H9 (cell line): ENCODE results near the gene TECTA. TPM values are rescaled to one million over a fixed set of nuclear protein-coding genes. Genes with fewer than 3 reads are reported as not detected.

ENCODE experiments used
- DNase-seq: peaks from one replicate; pipeline ENCODE4 v3.0.0-alpha.2; 2017
- H2AFZ ChIP-seq: one replicate; pipeline ENCODE4 v1.6.1; 2013; ENCODE audit warnings: mild to moderate bottlenecking, low read length, control low read depth, moderate library complexity
- H2AK5ac ChIP-seq: 2 replicates; pipeline ENCODE4 v1.6.1; 2013; ENCODE audit warnings: low read length, control low read depth, mixed read lengths; ENCODE audit not compliant: insufficient read length
- H2BK120ac ChIP-seq: one replicate; pipeline ENCODE4 v1.6.1; 2013; ENCODE audit warnings: low read depth, mild to moderate bottlenecking, low read length, control low read depth, inconsistent platforms; ENCODE audit not compliant: poor library complexity, severe bottlenecking
- H2BK12ac ChIP-seq: 2 replicates; pipeline ENCODE4 v1.6.1; 2013; ENCODE audit warnings: low read length, control low read depth, mixed read lengths, low read depth; ENCODE audit not compliant: insufficient read length
- H2BK15ac ChIP-seq: 2 replicates; pipeline ENCODE4 v1.6.1; 2013; ENCODE audit warnings: low read depth, low read length, control low read depth
- H2BK20ac ChIP-seq: one replicate; pipeline ENCODE4 v1.6.1; 2013; ENCODE audit warnings: low read depth, mild to moderate bottlenecking, low read length, control low read depth, inconsistent platforms; ENCODE audit not compliant: poor library complexity, severe bottlenecking
- H2BK5ac ChIP-seq: 2 replicates; pipeline ENCODE4 v1.6.1; 2013; ENCODE audit warnings: low read length, control low read depth, mixed read lengths; ENCODE audit not compliant: insufficient read length
- H3K14ac ChIP-seq: 2 replicates; pipeline ENCODE4 v1.6.1; 2013; ENCODE audit warnings: low read length, control low read depth; ENCODE audit not compliant: insufficient read depth
- H3K18ac ChIP-seq: 2 replicates; pipeline ENCODE4 v1.6.1; 2013; ENCODE audit warnings: low read depth, mild to moderate bottlenecking, mixed read lengths, low read length, control low read depth; ENCODE audit not compliant: insufficient read length
- H3K23ac ChIP-seq: 2 replicates; pipeline ENCODE4 v1.6.1; 2013; ENCODE audit warnings: low read length, control low read depth, mixed read lengths, low read depth; ENCODE audit not compliant: insufficient read length
- H3K23me2 ChIP-seq: 2 replicates; pipeline ENCODE4 v1.6.1; 2013; ENCODE audit warnings: low read depth, mild to moderate bottlenecking, mixed read lengths, low read length, control low read depth; ENCODE audit not compliant: insufficient read length, poor library complexity, severe bottlenecking
- H3K27ac ChIP-seq: 2 replicates; pipeline ENCODE4 v1.5.1; 2013; ENCODE audit warnings: low read length, control low read depth, mixed read lengths, low read depth; ENCODE audit not compliant: insufficient read length
- H3K27me3 ChIP-seq: 2 replicates; pipeline ENCODE4 v1.6.1; 2013; ENCODE audit warnings: low read length, control low read depth, inconsistent platforms; ENCODE audit not compliant: insufficient read depth
- H3K4ac ChIP-seq: 2 replicates; pipeline ENCODE4 v1.6.1; 2013; ENCODE audit warnings: low read depth, mild to moderate bottlenecking, control low read depth, inconsistent platforms, low read length, moderate library complexity
- H3K4me1 ChIP-seq: 2 replicates; pipeline ENCODE4 v1.6.1; 2013; ENCODE audit warnings: low read length, control low read depth, inconsistent platforms; ENCODE audit not compliant: insufficient read depth
- H3K4me2 ChIP-seq: 2 replicates; pipeline ENCODE4 v1.6.1; 2013; ENCODE audit warnings: low read length, control low read depth, mixed read lengths; ENCODE audit not compliant: insufficient read length, insufficient read depth
- H3K56ac ChIP-seq: 2 replicates; pipeline ENCODE4 v1.6.1; 2013; ENCODE audit warnings: low read depth, mild to moderate bottlenecking, mixed read lengths, low read length, control low read depth; ENCODE audit not compliant: insufficient read length
- H3K79me1 ChIP-seq: 2 replicates; pipeline ENCODE4 v1.6.1; 2013; ENCODE audit warnings: low read depth, mild to moderate bottlenecking, moderate library complexity, low read length, control low read depth, inconsistent platforms; ENCODE audit not compliant: insufficient read depth, poor library complexity, severe bottlenecking
- H3K79me2 ChIP-seq: 2 replicates; pipeline ENCODE4 v1.6.1; 2013; ENCODE audit warnings: low read length, control low read depth, inconsistent platforms; ENCODE audit not compliant: insufficient read depth
- H3K9ac ChIP-seq: 2 replicates; pipeline ENCODE4 v1.6.1; 2013; ENCODE audit warnings: low read length, control low read depth, mixed read lengths; ENCODE audit not compliant: insufficient read length; ENCODE audit errors: extremely low read depth
- H3K9me3 ChIP-seq: one replicate; pipeline ENCODE4 v1.6.1; 2013; ENCODE audit warnings: low read depth, low read length, inconsistent platforms; ENCODE audit not compliant: control insufficient read depth
- H3T11ph ChIP-seq: one replicate; pipeline ENCODE4 v1.6.1; 2013; ENCODE audit warnings: mild to moderate bottlenecking, low read length, control low read depth, inconsistent platforms
- H4K20me1 ChIP-seq: one replicate; pipeline ENCODE4 v1.6.1; 2013; ENCODE audit not compliant: control insufficient read depth, insufficient read length, insufficient read depth
- H4K5ac ChIP-seq: 2 replicates; pipeline ENCODE4 v1.6.1; 2013; ENCODE audit warnings: low read depth, mild to moderate bottlenecking, mixed read lengths, low read length, control low read depth; ENCODE audit not compliant: insufficient read length
- H4K8ac ChIP-seq: replicated peaks from 2 replicates; pipeline ENCODE4 v1.6.1; 2013; ENCODE audit warnings: low read length, control low read depth, mixed read lengths, low read depth; ENCODE audit not compliant: insufficient read length
- H4K91ac ChIP-seq: 2 replicates; pipeline ENCODE4 v1.6.1; 2013; ENCODE audit warnings: low read depth, mild to moderate bottlenecking, moderate library complexity, mixed read lengths, low read length, control low read depth; ENCODE audit not compliant: insufficient read length
- H3K27ac Mint-ChIP-seq, 3 experiments: 2 replicates in 2 of 3; 3 replicates in 1 of 3; pipeline ENCODE4 v1.8.0; 2020 to 2021; ENCODE audit warnings: mixed read lengths in 3 of 3, mild to moderate bottlenecking in 1 of 3, moderate library complexity in 1 of 3
- H3K27me3 Mint-ChIP-seq: 2 replicates; pipeline ENCODE4 v1.8.0; 2021; ENCODE audit warnings: low read depth, mild to moderate bottlenecking, moderate library complexity, mixed read lengths
- H3K36me3 Mint-ChIP-seq, 3 experiments: 2 replicates in 2 of 3; 3 replicates in 1 of 3; pipeline ENCODE4 v1.8.0; 2020 to 2021; ENCODE audit warnings: low read depth in 3 of 3, mixed read lengths in 3 of 3; ENCODE audit not compliant: insufficient read depth in 1 of 3
- H3K4me1 Mint-ChIP-seq, 2 experiments: 2 replicates each; pipeline ENCODE4 v1.8.0; 2020; ENCODE audit warnings: mixed read lengths in 2 of 2
- H3K4me3 Mint-ChIP-seq, 2 experiments: 2 replicates in 1 of 2; 3 replicates in 1 of 2; pipeline ENCODE4 v1.8.0; 2020 to 2021; ENCODE audit warnings: mild to moderate bottlenecking in 2 of 2, mixed read lengths in 2 of 2, moderate library complexity in 1 of 2
- H3K9me3 Mint-ChIP-seq, 2 experiments: 2 replicates in 1 of 2; 3 replicates in 1 of 2; pipeline ENCODE4 v1.8.0; 2020; ENCODE audit warnings: mild to moderate bottlenecking in 2 of 2, mixed read lengths in 2 of 2, moderate library complexity in 1 of 2
- WGBS: extraction: QIAGEN DNeasy Blood & Tissue Kit; methylation state at CpG from one replicate; pipeline ENCODE4 v1.1.7; 2013; ENCODE audit warnings: missing lambda C conversion rate, low lambda C conversion rate, mixed read lengths; ENCODE audit not compliant: insufficient read length; ENCODE audit errors: extremely low coverage; 5-methylcytosine and 5-hydroxymethylcytosine counted together
- total RNA-seq: library from RNA; stranded (reverse); gene quantifications from 2 replicates; pipeline ENCODE4 v1.2.1, GENCODE V29; 2021
- TF ChIP-seq, protein P1 (sequence below): fragments of 200-600 bp; sonication (generic); conservative IDR thresholded peaks from 3 replicates; pipeline ENCODE4 v1.8.0; 2021; ENCODE audit warnings: antibody characterized with exemption, mild to moderate bottlenecking

The TECTA gene
- total RNA-seq, 1 experiment from 2014 or later: 0.66 TPM

DNA sequence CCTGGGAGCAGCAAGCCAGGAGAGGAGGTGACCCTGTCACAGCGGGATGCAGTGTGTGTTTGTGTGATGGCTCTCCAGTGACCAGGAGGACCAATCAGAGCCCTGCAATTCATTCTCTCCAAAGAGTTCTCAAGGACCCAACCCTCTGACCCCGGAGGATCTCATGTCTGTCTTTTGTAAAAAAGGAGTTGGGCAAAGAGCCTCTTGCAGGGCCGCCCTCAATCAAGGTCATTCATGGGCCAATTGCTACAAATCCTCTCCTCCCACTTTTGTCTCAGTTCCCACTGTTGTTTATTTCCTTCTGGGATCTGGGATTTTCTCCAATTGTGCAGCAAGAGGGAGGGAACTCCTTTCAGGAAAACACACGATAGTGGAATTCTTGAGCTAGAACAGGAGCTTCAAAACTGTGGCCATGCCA is 4.0 kb downstream of the TECTA start:
- TF ChIP-seq, protein P1, sequence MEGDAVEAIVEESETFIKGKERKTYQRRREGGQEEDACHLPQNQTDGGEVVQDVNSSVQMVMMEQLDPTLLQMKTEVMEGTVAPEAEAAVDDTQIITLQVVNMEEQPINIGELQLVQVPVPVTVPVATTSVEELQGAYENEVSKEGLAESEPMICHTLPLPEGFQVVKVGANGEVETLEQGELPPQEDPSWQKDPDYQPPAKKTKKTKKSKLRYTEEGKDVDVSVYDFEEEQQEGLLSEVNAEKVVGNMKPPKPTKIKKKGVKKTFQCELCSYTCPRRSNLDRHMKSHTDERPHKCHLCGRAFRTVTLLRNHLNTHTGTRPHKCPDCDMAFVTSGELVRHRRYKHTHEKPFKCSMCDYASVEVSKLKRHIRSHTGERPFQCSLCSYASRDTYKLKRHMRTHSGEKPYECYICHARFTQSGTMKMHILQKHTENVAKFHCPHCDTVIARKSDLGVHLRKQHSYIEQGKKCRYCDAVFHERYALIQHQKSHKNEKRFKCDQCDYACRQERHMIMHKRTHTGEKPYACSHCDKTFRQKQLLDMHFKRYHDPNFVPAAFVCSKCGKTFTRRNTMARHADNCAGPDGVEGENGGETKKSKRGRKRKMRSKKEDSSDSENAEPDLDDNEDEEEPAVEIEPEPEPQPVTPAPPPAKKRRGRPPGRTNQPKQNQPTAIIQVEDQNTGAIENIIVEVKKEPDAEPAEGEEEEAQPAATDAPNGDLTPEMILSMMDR: no peak
- Histone ChIP-seq H4K8ac (no peak overlapping the region), H3K9me3 (no peaks in the 10 kb centered on the region), H3T11ph (no peak overlapping the region), H4K91ac (no peak overlapping the region), H3K27ac (no peak overlapping the region), H2BK20ac (no peak overlapping the region), H2BK12ac (no peak overlapping the region), H3K4ac (no peak overlapping the region), H2BK120ac (no peak overlapping the region), H4K5ac (no peak overlapping the region), H3K27me3 (no peaks in the 10 kb centered on the region), H3K4me1 (no peaks in the 10 kb centered on the region), H2AFZ (no peak overlapping the region), H3K14ac (no peak overlapping the region), H3K4me2 (no peak overlapping the region), H2BK15ac (no peak overlapping the region), H3K9ac (no peak overlapping the region), H4K20me1 (no peaks in the 10 kb centered on the region), H3K23ac (no peak overlapping the region), H3K18ac (no peak overlapping the region), H3K56ac (no peak overlapping the region), H3K79me2 (no peaks in the 10 kb centered on the region), H3K79me1 (no peaks in the 10 kb centered on the region), H2AK5ac (no peak overlapping the region), H2BK5ac (no peak overlapping the region), H3K23me2 (no peaks in the 10 kb centered on the region)
- no peak for DNase-seq
- no peaks in the 10 kb centered on the region for H3K9me3 Mint-ChIP-seq
- H3K27ac Mint-ChIP-seq: no peak overlapping the region
- H3K27me3 Mint-ChIP-seq: no peaks in the 10 kb centered on the region
- no CpG with 5 or more reads among the region's 4 CpGs for WGBS
- peaks cover 28 to 36% of the 10 kb centered on the region in 2 experiments for H3K4me1 Mint-ChIP-seq
- H3K36me3 Mint-ChIP-seq: no peaks in the 10 kb centered on the region
- no peak overlapping the region for H3K4me3 Mint-ChIP-seq
